AG10803 (cell line): ENCODE measurements around the gene TBC1D16.

Experiments used
- DNase-seq: peaks from one replicate; pipeline ENCODE4 v3.0.0; 2010; ENCODE audit warnings: low read depth
- H3K4me3 ChIP-seq: 2 replicates; pipeline ENCODE4 v1.5.1; 2011; ENCODE audit warnings: mild to moderate bottlenecking, low read length, control low read depth
- CTCF ChIP-seq: conservative IDR thresholded peaks from 2 replicates; pipeline ENCODE4 v1.5.1; 2011; ENCODE audit warnings: mild to moderate bottlenecking, low read length, control low read depth, inconsistent platforms

The TBC1D16 gene

GRCh38 chr17:80071116-80071841 lies 35.6 kb upstream of the TBC1D16 start:
- no peak for TF ChIP-seq CTCF
- DNase-seq: peak; percentile 66
- peak overlapping the region; percentile 53 for H3K4me3 ChIP-seq

GRCh38 chr17:80070375-80071115 lies 34.9 kb upstream of the TBC1D16 start:
- H3K4me3 ChIP-seq: peak overlapping the region; percentile 53
- TF ChIP-seq CTCF: no peak
- peak; percentile 8 for DNase-seq

- no peak for TF ChIP-seq CTCF
- H3K4me3 ChIP-seq: no peak overlapping the region
- peak; percentile 8 for DNase-seq
These were observed 32.9 kb upstream of the TBC1D16 start for GRCh38 chr17:80068301-80069222.

- DNase-seq: no peak
- no peak for TF ChIP-seq CTCF
These were observed 31.8 kb upstream of the TBC1D16 start for GRCh38 chr17:80067393-80067986.

GRCh38 chr17:80065478-80066170 lies 30.0 kb upstream of the TBC1D16 start:
- no peak for DNase-seq
- H3K4me3 ChIP-seq: no peak overlapping the region
- TF ChIP-seq CTCF: no peak

More at GRCh38 chr17:80067393-80067986, 31.8 kb upstream of the TBC1D16 start:
- H3K4me3 ChIP-seq: no peak overlapping the region

- no peak for DNase-seq
- no peak for TF ChIP-seq CTCF
- H3K4me3 ChIP-seq: no peak overlapping the region
These were observed 29.0 kb upstream of the TBC1D16 start for GRCh38 chr17:80064696-80065095.
